Astrocyte (in vitro differentiated cells and primary cell): Measurements from ENCODE around the gene MKNK1. TPM values are rescaled to one million over a fixed set of nuclear protein-coding genes. Genes with fewer than 3 reads are reported as not detected.
A peak's percentile ranks its signal among the peaks of the same experiment; 100 is the strongest.

Source experiments
- DNase-seq: peaks from one replicate; pipeline ENCODE4 v3.0.0-alpha.2; 2010; ENCODE audit warnings: low read depth
- FAIRE-seq: peaks from 2 replicates; lab custom pipeline; 2011; peaks lifted over from hg19 to GRCh38; lab: Jason Lieb, UNC
- H2AFZ ChIP-seq: 2 replicates; pipeline ENCODE4 v1.6.0; 2012; ENCODE audit warnings: low read depth, low read length, inconsistent platforms
- H3K27ac ChIP-seq: 2 replicates; pipeline ENCODE4 v1.5.1; 2011; ENCODE audit warnings: low read depth, low read length, inconsistent platforms
- H3K27me3 ChIP-seq: 2 replicates; pipeline ENCODE4 v1.6.0; 2011; ENCODE audit warnings: low read length, inconsistent platforms; ENCODE audit not compliant: insufficient read depth
- H3K36me3 ChIP-seq: 2 replicates; pipeline ENCODE4 v1.5.1; 2011; ENCODE audit warnings: low read length, inconsistent platforms; ENCODE audit not compliant: insufficient read depth
- H3K4me1 ChIP-seq: 2 replicates; pipeline ENCODE4 v1.5.1; 2011; ENCODE audit warnings: low read length, inconsistent platforms; ENCODE audit not compliant: insufficient read depth
- H3K4me2 ChIP-seq: 2 replicates; pipeline ENCODE4 v1.6.0; 2012; ENCODE audit warnings: low read length, inconsistent platforms
- H3K4me3 ChIP-seq: 2 replicates; pipeline ENCODE4 v1.5.1; 2011; ENCODE audit warnings: low read depth, mild to moderate bottlenecking, low read length, inconsistent platforms; ENCODE audit not compliant: insufficient read depth
- H3K79me2 ChIP-seq: 2 replicates; pipeline ENCODE4 v1.6.0; 2012; ENCODE audit warnings: mild to moderate bottlenecking, low read length, inconsistent platforms; ENCODE audit not compliant: insufficient read depth
- H3K9ac ChIP-seq: 2 replicates; pipeline ENCODE4 v1.6.0; 2012; ENCODE audit warnings: mild to moderate bottlenecking, low read length, inconsistent platforms
- H3K9me3 ChIP-seq: 2 replicates; pipeline ENCODE4 v1.5.1; 2012; ENCODE audit warnings: low read depth, mild to moderate bottlenecking, low read length, inconsistent platforms; ENCODE audit not compliant: insufficient read depth
- H4K20me1 ChIP-seq: 2 replicates; pipeline ENCODE4 v1.6.0; 2012; ENCODE audit warnings: low read length, inconsistent platforms; ENCODE audit not compliant: insufficient read depth
- H3K27ac Mint-ChIP-seq: one replicate; pipeline ENCODE4 v1.8.0; 2021; ENCODE audit warnings: mild to moderate bottlenecking, mixed read lengths; ENCODE audit not compliant: unreplicated experiment
- H3K27me3 Mint-ChIP-seq: one replicate; pipeline ENCODE4 v1.8.0; 2021; ENCODE audit warnings: low read depth, mixed read lengths; ENCODE audit not compliant: unreplicated experiment
- H3K36me3 Mint-ChIP-seq: one replicate; pipeline ENCODE4 v1.8.0; 2021; ENCODE audit warnings: low read depth, mixed read lengths; ENCODE audit not compliant: unreplicated experiment
- H3K4me1 Mint-ChIP-seq: one replicate; pipeline ENCODE4 v1.8.0; 2021; ENCODE audit warnings: low read depth, mixed read lengths; ENCODE audit not compliant: unreplicated experiment
- H3K4me3 Mint-ChIP-seq: one replicate; pipeline ENCODE4 v1.8.0; 2021; ENCODE audit warnings: mild to moderate bottlenecking, moderate library complexity, mixed read lengths; ENCODE audit not compliant: unreplicated experiment
- H3K9me3 Mint-ChIP-seq: one replicate; pipeline ENCODE4 v1.8.0; 2021; ENCODE audit warnings: mild to moderate bottlenecking, mixed read lengths; ENCODE audit not compliant: unreplicated experiment
- EZH2 ChIP-seq: IDR thresholded peaks from 2 replicates; pipeline ENCODE4 v1.6.1; 2012; ENCODE audit warnings: mild to moderate bottlenecking, low read length, inconsistent platforms; ENCODE audit not compliant: insufficient read depth
- total RNA-seq: library from RNA; stranded (reverse); gene quantifications from 2 replicates; pipeline ENCODE4 v1.2.1, GENCODE V29; 2021
- TF ChIP-seq, protein P1 (sequence below): IDR thresholded peaks from 2 replicates; pipeline ENCODE4 v1.5.1; 2011; ENCODE audit warnings: low read depth, mild to moderate bottlenecking, inconsistent platforms, low read length, moderate library complexity; ENCODE audit not compliant: insufficient read depth

Gene MKNK1
- total RNA-seq, 1 donor from 2014 or later = 26.9 TPM

DNA sequence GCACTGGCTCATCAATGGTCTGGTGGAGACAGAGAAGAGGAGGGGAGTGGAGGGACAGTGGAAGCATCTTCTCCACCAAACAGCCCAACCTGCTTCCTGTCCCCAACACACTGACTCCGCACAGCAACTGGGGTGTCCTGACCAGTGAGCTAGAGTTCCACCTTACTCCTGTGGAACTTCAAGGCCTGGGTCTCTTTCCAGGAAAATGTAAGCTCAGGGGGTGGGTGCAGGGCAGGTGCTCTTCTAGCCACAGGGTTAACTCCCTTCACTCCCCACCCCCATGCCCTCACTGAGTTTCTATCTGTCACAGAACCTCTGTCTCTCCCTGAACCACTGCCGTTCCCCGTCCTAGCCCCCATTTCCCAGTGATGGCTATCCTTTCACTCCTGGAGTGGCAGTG is 11.7 kb upstream of the MKNK1 start:
- Histone ChIP-seq H4K20me1 (peaks cover 19% of the 10 kb centered on the region), H3K27ac (no peak overlapping the region), H3K4me1 (peaks cover 16% of the 10 kb centered on the region), H2AFZ (peak overlapping the region; percentile 97), H3K79me2 (peaks cover 7% of the 10 kb centered on the region), H3K36me3 (no peaks in the 10 kb centered on the region), H3K9ac (peak overlapping the region; percentile 84), H3K27me3 (no peaks in the 10 kb centered on the region), H3K4me3 (peak overlapping the region; percentile 87), H3K9me3 (no peaks in the 10 kb centered on the region), H3K4me2 (peak overlapping the region; percentile 91)
- Mint-ChIP-seq H3K36me3 (peaks cover 5% of the 10 kb centered on the region), H3K4me1 (peaks cover 19% of the 10 kb centered on the region), H3K4me3 (peak overlapping the region; percentile 86), H3K27me3 (peaks cover 19% of the 10 kb centered on the region), H3K27ac (peak overlapping the region; percentile 47), H3K9me3 (peaks cover 2% of the 10 kb centered on the region)
- DNase-seq = no peak
- FAIRE-seq = no peak
- TF ChIP-seq, protein P1, sequence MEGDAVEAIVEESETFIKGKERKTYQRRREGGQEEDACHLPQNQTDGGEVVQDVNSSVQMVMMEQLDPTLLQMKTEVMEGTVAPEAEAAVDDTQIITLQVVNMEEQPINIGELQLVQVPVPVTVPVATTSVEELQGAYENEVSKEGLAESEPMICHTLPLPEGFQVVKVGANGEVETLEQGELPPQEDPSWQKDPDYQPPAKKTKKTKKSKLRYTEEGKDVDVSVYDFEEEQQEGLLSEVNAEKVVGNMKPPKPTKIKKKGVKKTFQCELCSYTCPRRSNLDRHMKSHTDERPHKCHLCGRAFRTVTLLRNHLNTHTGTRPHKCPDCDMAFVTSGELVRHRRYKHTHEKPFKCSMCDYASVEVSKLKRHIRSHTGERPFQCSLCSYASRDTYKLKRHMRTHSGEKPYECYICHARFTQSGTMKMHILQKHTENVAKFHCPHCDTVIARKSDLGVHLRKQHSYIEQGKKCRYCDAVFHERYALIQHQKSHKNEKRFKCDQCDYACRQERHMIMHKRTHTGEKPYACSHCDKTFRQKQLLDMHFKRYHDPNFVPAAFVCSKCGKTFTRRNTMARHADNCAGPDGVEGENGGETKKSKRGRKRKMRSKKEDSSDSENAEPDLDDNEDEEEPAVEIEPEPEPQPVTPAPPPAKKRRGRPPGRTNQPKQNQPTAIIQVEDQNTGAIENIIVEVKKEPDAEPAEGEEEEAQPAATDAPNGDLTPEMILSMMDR = no peak
- TF ChIP-seq EZH2 = no peak

DNA sequence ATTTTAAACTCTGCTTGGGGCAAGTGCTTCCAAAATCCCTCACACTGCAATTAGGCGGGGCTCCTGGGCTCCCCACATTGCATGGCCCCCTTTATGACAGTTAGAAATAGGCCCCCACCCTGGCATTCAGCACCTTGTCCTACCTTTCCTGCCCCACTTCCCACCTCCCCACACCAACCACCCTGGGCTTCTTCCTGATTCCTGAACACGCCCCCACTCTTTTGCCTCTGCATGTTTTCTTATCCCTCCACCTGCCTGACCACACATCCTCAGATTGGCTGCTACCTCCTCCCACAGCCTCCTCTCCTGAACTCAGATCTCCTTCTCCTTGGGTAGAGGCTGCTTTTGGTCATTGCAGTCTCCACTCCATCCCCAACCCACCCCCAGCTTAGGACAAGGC is 11.0 kb upstream of the MKNK1 start:
- Mint-ChIP-seq H3K9me3 (peaks cover 2% of the 10 kb centered on the region), H3K27ac (no peak overlapping the region), H3K36me3 (peaks cover 5% of the 10 kb centered on the region), H3K27me3 (peaks cover 13% of the 10 kb centered on the region), H3K4me3 (peak overlapping the region; percentile 86), H3K4me1 (peaks cover 19% of the 10 kb centered on the region)
- H3K9me3 ChIP-seq = no peaks in the 10 kb centered on the region
- no peak overlapping the region for H3K9ac ChIP-seq
- FAIRE-seq = no peak
- no peaks in the 10 kb centered on the region for H3K36me3 ChIP-seq
- no peak overlapping the region for H3K27ac ChIP-seq
- H3K4me3 ChIP-seq = no peak overlapping the region
- no peak for DNase-seq
- peaks cover 7% of the 10 kb centered on the region for H3K79me2 ChIP-seq
- H3K4me2 ChIP-seq = peak overlapping the region; percentile 91
- peaks cover 19% of the 10 kb centered on the region for H4K20me1 ChIP-seq
- H3K4me1 ChIP-seq = peaks cover 16% of the 10 kb centered on the region
- H2AFZ ChIP-seq = no peak overlapping the region
- no peak for TF ChIP-seq EZH2
- TF ChIP-seq, protein P1 = no peak
- H3K27me3 ChIP-seq = no peaks in the 10 kb centered on the region

DNA sequence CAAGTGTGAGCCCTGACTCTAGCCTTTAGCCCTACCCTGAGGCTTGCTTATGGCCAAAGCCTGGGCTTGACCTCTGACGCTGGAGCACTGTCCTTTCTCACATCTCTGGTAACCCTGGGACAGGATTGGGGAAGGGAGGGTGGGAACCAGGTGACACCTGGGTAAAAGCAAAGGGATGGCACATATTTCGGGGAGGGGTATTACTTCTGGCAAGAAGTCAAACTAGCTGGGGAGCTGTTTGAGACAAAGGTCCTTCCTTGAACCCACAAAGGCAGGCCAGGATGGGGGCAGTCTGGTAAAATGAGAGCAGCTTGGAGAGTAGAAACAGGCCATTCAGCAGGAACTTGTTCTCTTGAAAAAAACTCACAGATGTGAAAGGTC is 10.5 kb upstream of the MKNK1 start:
- Histone ChIP-seq H3K4me2 (no peak overlapping the region), H4K20me1 (peaks cover 19% of the 10 kb centered on the region), H3K9ac (no peak overlapping the region), H3K79me2 (peaks cover 7% of the 10 kb centered on the region), H3K9me3 (no peaks in the 10 kb centered on the region), H3K4me3 (no peak overlapping the region), H3K4me1 (peaks cover 16% of the 10 kb centered on the region), H2AFZ (no peak overlapping the region), H3K36me3 (no peaks in the 10 kb centered on the region), H3K27me3 (no peaks in the 10 kb centered on the region), H3K27ac (no peak overlapping the region)
- no peak for DNase-seq
- peaks cover 13% of the 10 kb centered on the region for H3K27me3 Mint-ChIP-seq
- H3K27ac Mint-ChIP-seq = no peak overlapping the region
- peaks cover 2% of the 10 kb centered on the region for H3K9me3 Mint-ChIP-seq
- H3K4me3 Mint-ChIP-seq = peak overlapping the region; percentile 62
- FAIRE-seq = no peak
- peaks cover 9% of the 10 kb centered on the region for H3K36me3 Mint-ChIP-seq
- TF ChIP-seq EZH2 = no peak
- TF ChIP-seq, protein P1 = no peak
- peaks cover 19% of the 10 kb centered on the region for H3K4me1 Mint-ChIP-seq
